ENCODE data around the gene HBS1L.

HBS1L gene

GRCh38 chr6:135054569-135055498 lies at the start of gene HBS1L:
HBS1L (minus strand) TSS chr6:135054822; CDS start chr6:135054691, 131 bp downstream.
- peak within 1 kb of the TSS; percentile 57 for H3K4me3 ChIP-seq (ENCODE audit: control insufficient read depth, low read depth, low read length)
- TF ChIP-seq, protein P1, sequence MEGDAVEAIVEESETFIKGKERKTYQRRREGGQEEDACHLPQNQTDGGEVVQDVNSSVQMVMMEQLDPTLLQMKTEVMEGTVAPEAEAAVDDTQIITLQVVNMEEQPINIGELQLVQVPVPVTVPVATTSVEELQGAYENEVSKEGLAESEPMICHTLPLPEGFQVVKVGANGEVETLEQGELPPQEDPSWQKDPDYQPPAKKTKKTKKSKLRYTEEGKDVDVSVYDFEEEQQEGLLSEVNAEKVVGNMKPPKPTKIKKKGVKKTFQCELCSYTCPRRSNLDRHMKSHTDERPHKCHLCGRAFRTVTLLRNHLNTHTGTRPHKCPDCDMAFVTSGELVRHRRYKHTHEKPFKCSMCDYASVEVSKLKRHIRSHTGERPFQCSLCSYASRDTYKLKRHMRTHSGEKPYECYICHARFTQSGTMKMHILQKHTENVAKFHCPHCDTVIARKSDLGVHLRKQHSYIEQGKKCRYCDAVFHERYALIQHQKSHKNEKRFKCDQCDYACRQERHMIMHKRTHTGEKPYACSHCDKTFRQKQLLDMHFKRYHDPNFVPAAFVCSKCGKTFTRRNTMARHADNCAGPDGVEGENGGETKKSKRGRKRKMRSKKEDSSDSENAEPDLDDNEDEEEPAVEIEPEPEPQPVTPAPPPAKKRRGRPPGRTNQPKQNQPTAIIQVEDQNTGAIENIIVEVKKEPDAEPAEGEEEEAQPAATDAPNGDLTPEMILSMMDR (IDR thresholded peaks at IDR 0.05; ENCODE audit: control insufficient read depth, insufficient read depth, low read depth, low read length, missing control alignments) = no peak
- DNase-seq (ENCODE audit: low read depth) = peak; percentile 87

- no peak for DNase-seq (ENCODE audit: low read depth)
- H3K4me3 ChIP-seq (ENCODE audit: control insufficient read depth, low read depth, low read length) = no peak overlapping the region
- TF ChIP-seq, protein P1 (IDR thresholded peaks at IDR 0.05; ENCODE audit: control insufficient read depth, insufficient read depth, low read depth, low read length, missing control alignments) = no peak
Observed at GRCh38 chr6:135104199-135104598, 49.6 kb upstream of the HBS1L start.

GRCh38 chr6:135102191-135102590 lies 47.6 kb upstream of the HBS1L start:
- DNase-seq (ENCODE audit: low read depth) = no peak
- TF ChIP-seq, protein P1 (IDR thresholded peaks at IDR 0.05; ENCODE audit: control insufficient read depth, insufficient read depth, low read depth, low read length, missing control alignments) = no peak
- no peak overlapping the region for H3K4me3 ChIP-seq (ENCODE audit: control insufficient read depth, low read depth, low read length)

GRCh38 chr6:135097172-135097571 lies 42.5 kb upstream of the HBS1L start:
- no peak overlapping the region for H3K4me3 ChIP-seq (ENCODE audit: control insufficient read depth, low read depth, low read length)
- TF ChIP-seq, protein P1 (IDR thresholded peaks at IDR 0.05; ENCODE audit: control insufficient read depth, insufficient read depth, low read depth, low read length, missing control alignments) = no peak
- no peak for DNase-seq (ENCODE audit: low read depth)

GRCh38 chr6:135096403-135097130 lies 41.9 kb upstream of the HBS1L start:
- no peak overlapping the region for H3K4me3 ChIP-seq (ENCODE audit: control insufficient read depth, low read depth, low read length)
- TF ChIP-seq, protein P1 (IDR thresholded peaks at IDR 0.05; ENCODE audit: control insufficient read depth, insufficient read depth, low read depth, low read length, missing control alignments) = no peak
- DNase-seq (ENCODE audit: low read depth) = no peak

- DNase-seq (ENCODE audit: low read depth) = no peak
Observed at GRCh38 chr6:135095716-135096115, 41.1 kb upstream of the HBS1L start.

More at GRCh38 chr6:135095716-135096115, 41.1 kb upstream of the HBS1L start:
- TF ChIP-seq, protein P1 (IDR thresholded peaks at IDR 0.05; ENCODE audit: control insufficient read depth, insufficient read depth, low read depth, low read length, missing control alignments) = no peak
- no peak overlapping the region for H3K4me3 ChIP-seq (ENCODE audit: control insufficient read depth, low read depth, low read length)
